H1 (cell line): ENCODE data around the gene PIWIL1.

Source experiments
- ATF3 ChIP-seq: IDR thresholded peaks from 2 replicates; pipeline ENCODE4 v1.6.1; 2011; ENCODE audit warnings: low read depth, mild to moderate bottlenecking, low read length; ENCODE audit not compliant: insufficient read depth
- BRCA1 ChIP-seq: IDR thresholded peaks from 2 replicates; pipeline ENCODE4 v1.6.1; 2012; ENCODE audit warnings: low read depth, low read length, improper control_type of control experiment
- CBX8 ChIP-seq: fragments of 300-800, 300-1000 bp; sonication (generic); IDR thresholded peaks from 2 replicates; pipeline ENCODE4 v1.7.1; 2016; ENCODE audit warnings: low read depth, low read length, borderline replicate concordance
- CEBPB ChIP-seq: IDR thresholded peaks from 2 replicates; pipeline ENCODE4 v1.6.1; 2012; ENCODE audit warnings: low read depth, low read length
- CHD2 ChIP-seq: IDR thresholded peaks from 2 replicates; pipeline ENCODE4 v1.6.1; 2012; ENCODE audit warnings: low read length, improper control_type of control experiment
- POLR2A ChIP-seq, 2 experiments: IDR thresholded peaks; 1 replicate in 1 of 2; 2 replicates in 1 of 2; pipeline ENCODE4 v1.6.1; 2011; ENCODE audit warnings: low read depth in 2 of 2, low read length in 2 of 2, mild to moderate bottlenecking in 2 of 2; ENCODE audit errors: control extremely low read depth in 1 of 2
- POLR2AphosphoS5 ChIP-seq: IDR thresholded peaks from 2 replicates; pipeline ENCODE4 v1.6.1; 2011; ENCODE audit warnings: low read depth, low read length

- TF ChIP-seq BRCA1 (no peak), CBX8 (no peak), POLR2AphosphoS5 (no peak), ATF3 (no peak), CHD2 (no peak), CEBPB (no peak), POLR2A (IDR thresholded peaks at IDR 0.05; ENCODE audit: control extremely low read depth in 1 of 2, low read depth in 2 of 2, low read length in 2 of 2) (no peak)
Measured at GRCh38 chr12:130367523-130367922, 29.8 kb downstream of the PIWIL1 start.
